NCI-H524 treated with DMSO at 0.1 percent for 48 hours (cell line): ENCODE data around the gene WSCD2.
A peak's percentile ranks its signal among the peaks of the same experiment; 100 is the strongest.

Experiments
- DNase-seq: peaks from one replicate; lab custom pipeline; 2025; lab: John Stamatoyannopoulos, UW

Gene WSCD2

DNA sequence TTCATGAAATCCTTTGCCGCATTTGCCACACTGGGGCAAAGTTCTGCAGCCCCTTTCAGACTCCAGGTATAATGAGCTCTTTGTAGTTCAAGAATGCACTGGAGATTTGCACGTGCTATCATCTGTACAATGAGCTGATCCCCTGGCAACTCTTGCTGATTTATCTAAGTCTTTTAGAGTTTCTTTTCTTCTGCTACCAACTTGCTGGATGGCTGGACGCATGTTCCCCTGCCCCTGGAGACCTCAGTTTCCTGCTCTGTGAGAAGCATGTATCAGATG, 106.8 kb downstream of the WSCD2 start:
- no peak for DNase-seq

DNA sequence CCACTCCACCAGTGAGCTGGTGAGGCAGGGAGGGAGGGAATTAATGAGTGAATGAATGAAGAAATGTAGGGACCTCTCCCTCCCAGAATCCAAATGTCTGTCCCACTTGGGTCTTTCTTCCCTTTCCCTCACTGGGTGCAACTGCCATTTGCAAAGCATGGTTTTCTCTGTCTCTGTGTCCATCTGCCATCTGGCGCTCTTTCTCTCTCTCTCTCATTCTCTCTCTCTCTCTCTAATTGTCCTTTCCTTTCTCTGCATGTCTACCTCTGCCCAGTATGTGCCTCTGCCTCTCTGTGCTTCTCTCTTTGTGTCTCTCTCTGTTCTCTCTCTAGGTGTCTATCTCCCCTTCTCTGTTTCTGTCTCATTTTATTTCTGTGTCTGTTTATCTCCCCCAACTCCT, 107.3 kb downstream of the WSCD2 start:
- DNase-seq: peak; percentile 16

DNA sequence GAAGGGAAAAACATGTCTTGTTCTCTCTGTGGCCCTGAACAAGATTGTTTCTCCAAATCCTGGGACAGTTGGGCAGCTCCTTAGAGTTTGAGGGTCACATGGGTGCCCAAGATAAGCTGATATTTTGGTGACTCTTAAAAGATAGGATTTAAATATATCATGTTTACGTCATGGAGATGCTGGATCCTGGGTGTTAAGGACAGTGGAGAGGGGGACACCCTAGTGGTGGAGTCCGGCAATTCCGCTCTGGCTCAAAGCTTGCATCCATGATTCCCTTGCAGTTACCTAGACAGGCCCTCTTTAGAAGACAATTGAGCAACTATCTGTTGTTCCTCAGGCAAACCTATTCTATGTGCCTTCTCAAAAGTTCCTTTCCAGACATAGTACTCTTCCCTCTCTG, 108.2 kb downstream of the WSCD2 start:
- DNase-seq: no peak

DNA sequence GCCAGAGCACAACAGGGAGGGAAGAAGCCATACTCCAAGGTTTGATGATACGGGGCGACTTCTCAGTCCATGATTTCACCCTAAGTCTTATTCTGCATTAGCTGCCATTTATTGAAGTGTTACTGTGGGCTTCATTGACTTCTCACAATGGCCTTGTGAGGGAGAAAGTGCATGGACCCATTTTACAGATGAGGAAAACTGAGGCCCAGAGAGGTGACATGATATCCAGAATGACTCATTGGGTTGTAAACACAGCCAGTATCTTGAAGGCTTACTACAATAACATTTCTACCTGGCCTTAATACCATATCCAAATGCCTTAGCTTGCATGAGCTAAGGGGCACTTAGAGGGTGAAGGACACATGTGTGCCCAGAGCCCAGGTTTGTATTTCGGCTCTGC, 109.4 kb downstream of the WSCD2 start:
- no peak for DNase-seq

DNA sequence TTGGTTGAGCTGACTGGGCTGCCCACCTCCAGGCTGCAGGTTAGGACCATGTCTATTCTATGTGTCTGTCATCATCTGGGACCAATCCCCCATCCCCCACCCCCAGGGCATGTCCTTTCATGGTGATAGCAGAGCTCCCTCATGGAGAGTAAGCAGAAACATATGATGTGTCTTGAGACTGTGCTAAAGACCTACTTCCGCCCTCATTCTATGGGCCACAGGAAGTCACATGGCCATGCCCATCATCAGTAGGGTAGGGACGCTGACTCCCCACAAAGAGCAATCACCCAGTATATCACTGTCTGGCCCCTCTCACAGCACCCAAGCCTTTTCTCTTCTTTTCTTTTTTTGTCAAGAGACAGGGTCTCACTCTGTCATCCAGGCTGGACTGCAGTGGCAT, 110.3 kb downstream of the WSCD2 start:
- DNase-seq: no peak

DNA sequence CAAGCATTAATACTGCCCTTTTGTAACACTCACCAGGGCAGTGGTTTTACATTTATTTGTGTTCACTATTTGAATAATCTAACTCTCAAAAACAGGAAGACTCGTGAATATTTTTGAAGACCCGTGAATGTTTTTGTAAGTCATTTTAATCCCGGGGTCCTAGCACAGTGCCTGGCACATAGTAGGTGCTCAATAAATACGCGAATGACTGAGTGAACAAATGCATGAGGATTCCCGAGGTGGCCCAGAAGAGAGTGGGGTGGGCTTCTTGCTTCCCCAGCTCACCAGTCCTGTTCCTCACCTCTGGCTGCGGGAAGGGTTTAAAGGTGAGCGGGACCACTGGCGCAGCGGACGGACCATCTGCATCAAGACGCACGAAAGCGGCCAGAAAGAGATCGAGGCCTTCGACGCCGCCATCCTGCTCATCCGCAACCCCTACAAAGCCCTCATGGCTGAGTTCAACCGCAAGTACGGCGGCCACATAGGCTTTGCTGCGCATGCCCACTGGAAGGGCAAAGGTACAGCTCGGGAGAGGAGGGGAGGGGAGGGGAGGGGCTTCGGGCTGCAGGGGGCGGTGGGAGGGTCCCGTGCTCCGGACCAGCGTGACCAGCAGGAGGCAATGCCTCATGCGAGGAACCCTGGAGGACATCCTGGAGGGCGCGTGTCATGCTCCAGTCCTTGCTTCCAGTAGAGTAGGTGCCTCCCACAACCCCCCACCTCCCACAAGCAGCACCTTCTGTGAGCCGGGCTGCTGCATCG, 111.1 kb downstream of the WSCD2 start:
- DNase-seq: no peak

DNA sequence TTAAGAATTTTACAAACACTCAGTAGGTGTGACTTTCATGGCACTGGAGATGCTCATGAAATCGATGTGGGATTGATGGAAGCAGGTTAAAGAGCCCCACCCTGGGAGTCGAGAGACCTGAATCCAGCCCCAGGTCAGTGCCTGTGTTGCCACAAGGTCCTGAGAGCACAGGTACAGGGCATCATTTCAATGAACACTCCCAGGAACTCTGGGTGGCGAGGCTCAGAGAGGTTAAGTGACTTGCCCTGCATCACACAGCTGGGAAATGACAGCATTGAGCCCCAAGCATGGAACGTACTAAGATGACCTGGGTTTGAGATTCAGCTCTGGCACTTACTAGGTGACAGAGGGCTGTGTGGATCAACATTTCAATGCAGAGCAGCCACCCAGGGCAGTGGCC, 111.8 kb downstream of the WSCD2 start:
- DNase-seq: no peak

DNA sequence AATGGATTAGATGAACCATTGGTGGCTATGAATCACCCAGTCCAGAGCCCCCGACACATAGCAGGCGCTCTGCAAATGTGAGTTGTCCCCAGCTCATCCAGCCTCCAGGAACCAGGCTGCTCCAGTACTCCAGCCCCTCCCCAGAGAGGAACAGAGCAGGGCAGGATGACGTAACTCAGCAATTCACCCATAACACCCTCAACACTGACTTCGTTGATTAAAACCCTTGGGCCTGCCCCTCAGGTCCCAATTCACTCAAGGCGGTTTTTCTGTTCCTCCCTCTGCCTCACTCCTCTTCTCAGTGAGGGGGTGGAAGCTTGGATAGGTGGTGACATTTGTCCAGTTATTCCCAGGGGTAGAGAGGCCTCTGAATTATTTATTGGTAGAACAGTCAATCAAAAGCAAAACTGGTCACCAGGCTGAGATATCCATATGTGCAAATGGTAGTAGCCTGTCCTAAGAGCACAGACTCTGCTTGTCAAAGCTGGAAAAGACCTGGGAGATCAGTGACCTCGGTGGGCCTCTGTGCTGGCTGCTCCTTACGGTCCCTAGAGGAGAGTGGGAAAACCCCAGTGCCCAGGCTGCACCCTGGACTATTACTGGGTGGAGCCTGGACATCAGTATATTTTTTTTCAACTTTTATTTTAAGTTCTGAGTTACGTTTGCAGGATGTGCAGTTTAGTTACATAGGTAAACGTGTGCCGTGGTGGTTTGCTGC, 113.1 kb downstream of the WSCD2 start:
- no peak for DNase-seq

DNA sequence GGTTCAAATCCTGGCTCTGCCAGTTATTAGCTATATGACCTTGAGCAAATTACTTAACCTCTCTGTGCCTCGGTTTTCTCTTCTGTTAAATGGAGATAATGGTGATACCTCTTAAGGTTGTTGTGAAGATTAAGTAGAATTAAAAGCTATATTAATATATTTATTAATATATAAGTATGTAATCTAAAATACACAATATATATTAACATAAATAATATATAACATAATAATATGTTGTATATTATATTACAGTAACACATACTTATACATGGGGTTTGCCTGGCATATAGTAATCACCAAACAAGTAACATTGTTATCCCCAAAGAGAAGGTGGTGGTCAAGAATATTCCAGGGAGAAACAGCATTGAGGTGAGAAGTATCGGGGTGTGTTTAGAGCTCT, 118.0 kb downstream of the WSCD2 start:
- no peak for DNase-seq

DNA sequence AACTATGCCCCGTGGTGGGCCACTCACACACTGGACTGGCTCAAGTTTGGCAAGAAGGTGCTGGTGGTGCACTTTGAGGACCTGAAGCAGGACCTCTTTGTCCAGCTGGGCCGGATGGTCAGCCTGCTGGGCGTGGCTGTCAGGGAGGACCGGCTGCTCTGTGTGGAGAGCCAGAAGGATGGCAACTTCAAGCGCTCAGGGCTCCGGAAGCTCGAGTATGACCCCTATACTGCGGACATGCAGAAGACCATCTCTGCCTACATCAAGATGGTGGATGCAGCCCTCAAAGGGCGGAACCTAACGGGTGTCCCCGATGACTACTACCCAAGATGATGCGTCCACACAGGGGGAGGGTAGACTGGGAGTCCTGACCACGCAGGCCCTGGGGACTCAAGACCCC, 118.9 kb downstream of the WSCD2 start:
- DNase-seq: no peak

DNA sequence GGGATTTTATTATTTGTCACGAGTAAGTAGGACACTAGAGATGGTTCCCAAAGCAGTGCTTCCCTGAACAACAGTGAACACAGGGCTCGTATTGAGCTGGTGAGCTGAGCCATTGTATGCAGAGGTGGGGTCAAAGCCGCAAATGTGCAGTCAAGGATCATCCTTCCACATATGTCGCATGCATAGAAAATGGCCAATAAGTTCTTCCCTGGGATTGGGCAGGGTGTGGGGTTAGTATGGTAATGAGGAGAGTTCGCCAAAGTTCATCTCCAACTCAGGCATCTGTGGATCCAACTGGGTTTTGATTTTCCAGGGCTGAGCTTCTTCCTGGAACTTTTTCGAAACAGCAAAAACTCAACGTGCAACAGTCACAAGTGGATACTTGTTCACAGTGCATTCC, 123.4 kb downstream of the WSCD2 start:
- DNase-seq: no peak

DNA sequence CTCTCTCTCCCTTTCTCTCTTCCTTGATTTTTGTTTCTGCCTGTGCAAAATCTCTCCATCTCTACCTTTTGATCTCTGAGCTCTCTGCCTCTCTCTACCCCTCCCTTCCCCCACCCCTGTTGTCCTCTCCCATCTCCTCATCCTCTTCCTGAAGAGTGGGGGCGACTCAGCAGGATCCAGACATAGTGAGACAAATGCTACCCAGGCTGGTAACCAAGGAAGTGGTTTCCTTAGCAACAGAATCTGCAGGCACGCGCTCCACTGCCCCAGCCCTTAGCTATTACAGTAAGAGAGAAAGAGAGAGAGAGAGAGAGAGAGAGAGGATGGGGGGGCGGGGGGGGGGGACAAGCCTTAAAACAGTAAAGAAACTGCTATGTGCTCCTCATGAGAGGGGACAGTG, 124.5 kb downstream of the WSCD2 start:
- DNase-seq: peak; percentile 24

DNA sequence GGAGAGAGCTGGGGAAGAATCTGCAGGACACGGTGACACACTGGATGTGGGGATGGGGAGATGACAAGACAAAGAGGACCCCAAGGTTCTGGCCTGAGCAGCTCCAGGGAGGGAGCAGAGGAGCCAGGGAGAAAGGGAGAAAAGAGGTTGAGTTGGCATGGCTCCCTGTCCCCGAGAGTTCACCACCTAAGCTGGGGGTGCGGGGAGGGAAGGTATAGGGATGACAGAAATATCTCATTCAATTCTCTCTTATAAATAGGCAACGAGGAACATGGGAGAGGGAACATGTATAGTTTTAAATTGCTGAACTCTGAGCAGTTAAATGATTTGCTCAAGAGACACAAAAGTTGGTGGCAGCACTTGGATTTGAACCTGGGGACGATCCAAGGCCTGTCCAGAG, 124.9 kb downstream of the WSCD2 start:
- no peak for DNase-seq

DNA sequence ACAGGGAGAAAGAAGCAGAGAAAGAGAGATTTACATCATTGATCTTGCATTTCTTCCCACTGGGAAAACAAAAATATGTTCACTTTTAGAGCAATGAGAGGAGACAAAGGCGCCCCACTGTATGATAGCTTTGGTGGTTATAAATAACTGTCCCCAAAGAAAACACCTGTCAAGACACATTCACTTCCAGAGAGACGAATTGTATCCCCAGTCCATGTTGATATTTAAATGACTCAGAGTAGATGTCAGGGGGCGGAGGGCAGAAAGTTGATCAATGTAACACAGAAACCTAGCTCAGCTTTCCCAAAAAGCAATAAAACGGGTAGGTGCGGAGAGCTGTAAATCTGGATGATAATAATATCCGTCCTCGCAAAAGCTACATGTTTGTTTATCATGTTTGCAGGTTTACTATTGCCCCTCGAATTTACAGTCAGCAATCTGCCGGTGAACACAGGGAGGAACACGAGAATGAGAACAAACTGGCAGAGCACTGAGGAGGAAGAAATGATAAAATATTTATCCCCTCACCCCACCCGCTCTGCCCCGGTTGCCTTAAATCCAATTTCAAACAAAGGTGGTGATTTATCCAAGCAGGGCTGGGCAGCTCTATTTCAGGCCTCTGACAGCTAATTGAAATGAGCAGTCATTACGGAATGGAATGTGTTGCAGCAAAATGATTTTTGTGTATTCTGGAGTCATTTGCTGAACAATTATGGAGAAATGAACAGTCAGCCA, 125.6 kb downstream of the WSCD2 start:
- no peak for DNase-seq

DNA sequence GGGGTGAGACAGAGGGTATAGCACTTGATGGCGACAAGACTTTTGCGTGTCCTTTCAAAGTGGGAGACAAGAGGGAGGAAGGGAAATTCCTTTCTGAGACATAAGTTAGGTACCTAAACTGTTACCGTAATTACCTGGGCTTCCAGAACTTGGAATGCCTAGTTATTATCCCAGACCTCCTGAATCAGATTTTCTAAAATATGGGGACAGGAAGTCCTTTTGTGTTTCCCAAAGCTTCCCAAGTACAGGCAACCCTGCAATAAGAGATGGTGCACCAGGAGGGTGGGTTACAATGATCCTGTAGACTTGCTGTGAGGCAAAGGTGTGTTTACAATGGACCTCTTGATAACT, 126.1 kb downstream of the WSCD2 start:
- no peak for DNase-seq

DNA sequence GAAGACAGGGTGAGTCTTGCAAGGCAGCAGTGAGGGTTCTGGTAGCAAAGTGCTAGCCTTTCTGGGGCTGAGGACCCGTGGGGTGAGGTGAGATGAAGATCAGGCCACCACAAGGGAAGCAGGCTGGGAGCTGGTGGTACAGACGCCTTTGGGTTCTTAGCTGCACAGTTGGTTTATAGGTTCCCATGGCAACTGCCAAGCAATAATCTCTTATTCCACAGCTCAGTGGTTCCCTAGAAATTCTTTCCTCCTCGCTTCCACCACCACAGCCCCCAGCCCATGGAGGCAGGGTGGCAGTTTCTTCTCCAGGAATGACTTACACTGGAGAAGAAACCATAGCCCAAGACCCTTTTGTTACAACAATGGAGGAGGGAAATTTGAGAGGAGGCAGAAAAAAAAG, 127.9 kb downstream of the WSCD2 start:
- no peak for DNase-seq

DNA sequence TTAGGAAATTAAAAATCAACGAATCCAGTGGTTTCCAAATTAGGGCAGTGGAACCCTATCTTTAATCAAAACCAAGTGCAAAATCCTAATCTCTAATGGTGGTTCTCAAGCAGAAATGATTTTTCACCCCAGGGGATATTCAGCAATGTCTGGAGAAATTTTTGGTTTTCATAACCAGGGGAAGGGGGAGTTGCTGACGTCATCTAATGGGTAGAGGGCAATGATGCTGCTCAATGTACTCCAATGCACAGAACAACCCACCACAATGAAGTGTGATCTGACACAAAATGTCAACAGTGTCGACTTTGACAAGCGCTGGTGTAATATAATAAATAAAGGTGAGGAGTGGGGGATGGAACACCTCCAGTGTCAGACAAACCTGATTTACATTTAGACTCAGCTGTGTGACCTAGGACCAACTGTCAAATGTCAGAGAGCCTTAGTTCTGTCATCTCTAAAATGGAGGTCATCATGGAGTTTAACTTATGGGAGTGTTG, 128.6 kb downstream of the WSCD2 start:
- no peak for DNase-seq

DNA sequence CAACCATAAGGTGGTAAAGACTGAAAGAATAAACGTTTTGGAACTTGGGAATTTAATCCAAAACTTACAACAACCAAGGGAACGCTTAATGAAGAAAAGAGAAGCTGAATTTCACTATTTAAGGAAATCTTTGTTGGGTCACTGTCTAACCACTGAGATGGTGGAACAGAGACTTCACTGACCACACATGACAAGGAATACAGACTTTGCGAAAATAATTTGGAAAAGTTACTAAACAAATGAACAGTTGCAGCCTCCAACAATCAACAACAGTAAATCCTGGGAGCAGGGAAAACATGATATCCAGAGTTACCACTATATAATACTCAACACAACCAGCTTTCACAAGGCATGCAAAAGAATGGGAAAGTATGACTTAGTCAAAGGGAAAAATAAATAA, 131.0 kb downstream of the WSCD2 start:
- no peak for DNase-seq

DNA sequence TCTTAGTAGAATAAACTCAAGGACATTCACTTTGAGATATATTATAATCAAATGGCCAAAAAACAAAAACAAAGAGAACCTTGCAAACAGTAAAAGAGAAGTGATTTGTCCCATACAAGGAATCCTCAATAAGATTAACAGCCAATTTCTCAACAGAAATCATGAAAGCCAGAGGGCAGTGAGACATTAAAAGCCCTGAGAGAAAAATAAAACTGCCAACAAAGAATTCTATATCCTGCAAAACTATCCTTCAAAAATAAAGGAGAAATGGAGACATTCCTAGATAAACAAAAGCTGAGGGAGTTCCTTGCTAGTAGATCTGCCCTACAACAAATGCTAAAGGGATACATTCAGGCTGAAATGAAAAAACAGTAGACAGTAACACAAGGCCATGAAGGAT, 131.9 kb downstream of the WSCD2 start:
- DNase-seq: no peak

DNA sequence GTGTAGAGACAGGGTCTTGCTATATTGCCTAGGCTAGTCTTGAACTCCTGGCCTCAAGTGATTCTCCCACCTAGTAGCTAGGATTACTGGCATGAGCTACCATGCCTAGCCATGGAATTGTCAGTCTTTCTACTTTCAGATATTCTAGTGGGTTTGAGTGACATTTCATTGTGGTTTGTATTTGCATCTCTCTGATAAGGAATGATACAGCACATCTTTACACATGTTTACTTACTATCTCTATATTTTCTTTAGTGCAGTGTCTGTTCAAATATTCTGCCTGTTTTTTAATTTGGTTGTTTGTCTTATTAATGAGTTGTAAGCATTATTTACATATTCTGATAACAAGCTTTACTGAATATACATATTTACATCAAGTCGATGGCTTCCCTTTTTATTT, 136.4 kb downstream of the WSCD2 start:
- no peak for DNase-seq

DNA sequence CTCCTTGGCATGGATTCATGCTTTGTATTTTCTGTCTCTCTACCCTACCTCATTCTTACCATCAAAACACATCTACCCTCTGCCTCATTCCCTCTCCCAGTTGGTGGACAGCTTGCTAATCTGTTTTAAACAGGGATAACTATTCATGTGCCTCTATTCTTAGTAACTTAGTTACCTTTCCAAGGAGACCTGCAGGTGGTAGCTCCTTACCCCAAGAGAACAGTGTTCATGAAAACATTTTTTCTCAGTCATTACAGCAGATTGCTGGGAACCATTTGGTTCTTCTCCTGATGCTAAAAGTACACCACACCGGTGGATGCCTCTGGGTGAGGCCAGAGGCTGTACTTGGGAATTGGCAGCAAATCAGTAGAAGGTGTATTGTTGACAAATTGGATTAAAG, 137.0 kb downstream of the WSCD2 start:
- DNase-seq: no peak

DNA sequence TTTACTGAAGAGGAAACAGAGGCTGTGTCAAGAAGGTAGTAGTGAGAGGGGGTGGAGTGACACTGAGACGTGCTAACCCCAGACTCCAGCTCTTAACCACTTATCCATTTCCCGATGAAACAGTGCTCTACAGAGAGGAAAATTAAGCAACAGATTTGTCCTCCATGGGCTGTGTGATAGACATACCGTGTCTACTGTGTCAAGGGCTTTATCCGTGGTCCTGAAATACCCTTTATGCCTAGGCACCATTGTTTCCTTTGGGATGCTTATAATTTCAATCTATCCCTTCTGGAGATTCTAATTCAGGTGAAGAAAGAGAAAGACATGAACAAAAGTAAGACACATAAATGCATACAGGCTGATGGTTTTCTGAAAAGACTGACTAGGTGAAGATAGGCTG, 138.4 kb downstream of the WSCD2 start:
- no peak for DNase-seq

DNA sequence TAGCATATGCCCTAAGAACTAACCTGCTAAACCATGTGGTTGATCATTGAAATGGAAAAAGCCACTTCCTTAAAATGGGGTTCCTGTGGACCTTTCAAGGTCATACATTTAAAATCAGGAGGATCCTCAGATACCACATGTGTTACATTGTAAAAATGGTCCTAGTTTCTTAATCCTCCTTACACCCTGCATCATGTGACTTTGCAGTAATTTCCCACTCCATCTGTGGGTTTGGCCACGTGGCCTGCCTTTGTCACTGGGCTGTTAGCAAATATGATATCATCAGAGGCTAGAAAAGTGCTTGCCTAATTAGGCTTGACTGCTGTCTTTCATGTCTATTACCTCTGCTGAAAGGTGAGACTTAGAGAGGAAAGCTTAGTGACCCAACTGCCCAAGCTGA, 139.3 kb downstream of the WSCD2 start:
- peak; percentile 4 for DNase-seq
